Suprapubic skin (tissue), 4 donors: ENCODE measurements around the gene MYL5. TPM values are rescaled to one million over a fixed set of nuclear protein-coding genes. Genes with fewer than 3 reads are reported as not detected.

ENCODE experiments used
- DNase-seq, 2 donors: peaks; one replicate each; pipeline ENCODE4 v3.0.0-alpha.2; 2019; ENCODE audit warnings: low spot score in 2 of 2
- H3K27ac ChIP-seq: fragments of 200-600 bp; sonication (generic); one replicate; pipeline ENCODE4 v1.5.1; 2019
- H3K27me3 ChIP-seq: fragments of 200-600 bp; sonication (generic); one replicate; pipeline ENCODE4 v1.5.1; 2019
- H3K36me3 ChIP-seq: fragments of 200-600 bp; sonication (generic); one replicate; pipeline ENCODE4 v1.5.1; 2019
- H3K4me1 ChIP-seq: fragments of 200-600 bp; sonication (generic); one replicate; pipeline ENCODE4 v1.5.1; 2019
- H3K4me3 ChIP-seq: fragments of 200-600 bp; sonication (generic); one replicate; pipeline ENCODE4 v1.5.1; 2019; ENCODE audit warnings: mild to moderate bottlenecking
- H3K9me3 ChIP-seq: fragments of 200-600 bp; sonication (generic); one replicate; pipeline ENCODE4 v1.5.1; 2019
- EP300 ChIP-seq: sonication (generic); formaldehyde crosslinking; IDR thresholded peaks from one replicate; pipeline ENCODE4 v1.6.1; 2017; ENCODE audit warnings: antibody characterized with exemption
- POLR2A ChIP-seq, 2 donors: fragments of 450-650 bp; IDR thresholded peaks; one replicate each; pipeline ENCODE4 v1.6.1; 2017; ENCODE audit warnings: antibody characterized with exemption in 2 of 2, mild to moderate bottlenecking in 2 of 2, moderate library complexity in 2 of 2
- POLR2AphosphoS5 ChIP-seq, 3 donors: sonication (generic); formaldehyde crosslinking; IDR thresholded peaks; one replicate each; pipeline ENCODE4 v1.6.1; 2017; ENCODE audit warnings: antibody characterized with exemption in 3 of 3
- WGBS: methylation state at CpG from one replicate; pipeline ENCODE4 v1.1.5; 2018; 5-methylcytosine and 5-hydroxymethylcytosine counted together
- total RNA-seq, 4 donors: library from RNA; depleted of rRNA; stranded (reverse); fragments of >200 nt; gene quantifications; one replicate each; pipeline ENCODE4 v1.1.0, GENCODE V29; 2016
- TF ChIP-seq, protein P1 (sequence below), 2 donors: fragments of 200-600 bp in 1 of 2; fragments of 450-650 bp in 1 of 2; sonication (generic) in 1 of 2; IDR thresholded peaks; one replicate each; pipeline ENCODE4 v1.5.1; 2016 to 2019; ENCODE audit warnings: antibody characterized with exemption in 2 of 2, mild to moderate bottlenecking in 1 of 2, moderate library complexity in 1 of 2

Gene MYL5
- total RNA-seq, 4 donors from 2014 or later, result 5.3 to 20.4 (median 10.5) TPM

DNA sequence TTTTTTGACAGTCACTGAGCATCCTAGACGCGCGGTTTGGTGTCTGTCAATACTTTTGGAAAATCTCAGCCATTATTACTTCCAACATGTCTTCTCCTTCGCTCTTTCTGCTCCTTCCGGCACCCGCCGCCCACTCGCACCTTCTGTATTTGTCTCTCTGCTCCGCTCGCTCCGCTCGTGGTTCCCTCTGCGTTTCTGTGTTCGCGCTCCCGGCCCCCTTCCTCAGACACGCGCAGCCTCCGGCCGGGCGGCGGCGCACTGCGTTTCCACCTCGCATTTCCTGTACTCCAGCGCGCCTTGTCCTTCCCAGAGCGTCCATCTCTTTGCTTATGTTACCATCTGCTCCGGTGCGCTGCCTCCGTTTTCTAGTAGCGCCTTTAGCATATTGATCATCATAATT, 27.9 kb upstream of the MYL5 start:
- no peaks in the 10 kb centered on the region for H3K9me3 ChIP-seq
- no peaks in the 10 kb centered on the region for H3K36me3 ChIP-seq
- no peak overlapping the region for H3K4me3 ChIP-seq
- peaks cover 46% of the 10 kb centered on the region for H3K27me3 ChIP-seq
- DNase-seq, result no peak
- peaks cover 5% of the 10 kb centered on the region for H3K4me1 ChIP-seq
- WGBS, result 52% methylated on average over 32 of the region's 32 CpGs
- TF ChIP-seq POLR2AphosphoS5 (IDR thresholded peaks at IDR 0.05), result no peak
- no peak for TF ChIP-seq EP300
- TF ChIP-seq, protein P1, sequence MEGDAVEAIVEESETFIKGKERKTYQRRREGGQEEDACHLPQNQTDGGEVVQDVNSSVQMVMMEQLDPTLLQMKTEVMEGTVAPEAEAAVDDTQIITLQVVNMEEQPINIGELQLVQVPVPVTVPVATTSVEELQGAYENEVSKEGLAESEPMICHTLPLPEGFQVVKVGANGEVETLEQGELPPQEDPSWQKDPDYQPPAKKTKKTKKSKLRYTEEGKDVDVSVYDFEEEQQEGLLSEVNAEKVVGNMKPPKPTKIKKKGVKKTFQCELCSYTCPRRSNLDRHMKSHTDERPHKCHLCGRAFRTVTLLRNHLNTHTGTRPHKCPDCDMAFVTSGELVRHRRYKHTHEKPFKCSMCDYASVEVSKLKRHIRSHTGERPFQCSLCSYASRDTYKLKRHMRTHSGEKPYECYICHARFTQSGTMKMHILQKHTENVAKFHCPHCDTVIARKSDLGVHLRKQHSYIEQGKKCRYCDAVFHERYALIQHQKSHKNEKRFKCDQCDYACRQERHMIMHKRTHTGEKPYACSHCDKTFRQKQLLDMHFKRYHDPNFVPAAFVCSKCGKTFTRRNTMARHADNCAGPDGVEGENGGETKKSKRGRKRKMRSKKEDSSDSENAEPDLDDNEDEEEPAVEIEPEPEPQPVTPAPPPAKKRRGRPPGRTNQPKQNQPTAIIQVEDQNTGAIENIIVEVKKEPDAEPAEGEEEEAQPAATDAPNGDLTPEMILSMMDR (IDR thresholded peaks at IDR 0.05), result no peak
- TF ChIP-seq POLR2A (IDR thresholded peaks at IDR 0.05), result no peak
- no peak overlapping the region for H3K27ac ChIP-seq

DNA sequence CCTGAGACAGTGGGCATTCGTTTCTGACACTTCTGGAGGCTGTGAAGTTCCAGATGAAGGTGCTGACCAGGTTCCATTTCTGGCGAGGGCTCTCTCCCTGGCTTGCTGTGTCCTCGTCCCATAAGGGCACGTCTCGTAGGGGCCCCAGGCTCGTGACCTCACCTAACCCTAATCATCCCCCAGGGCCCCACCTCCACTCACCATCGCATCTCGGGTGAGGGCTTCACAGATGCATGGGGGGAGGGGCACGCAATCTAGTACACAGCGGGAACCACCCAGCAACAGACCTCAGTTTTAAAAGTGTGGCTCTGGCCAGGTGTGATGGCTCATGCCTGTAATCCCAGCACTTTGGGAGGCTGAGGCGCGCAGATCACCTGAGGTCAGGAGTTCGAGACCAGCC, 26.9 kb upstream of the MYL5 start:
- no peaks in the 10 kb centered on the region for H3K36me3 ChIP-seq
- H3K27ac ChIP-seq, result no peak overlapping the region
- H3K27me3 ChIP-seq, result peaks cover 52% of the 10 kb centered on the region
- no peak for DNase-seq
- no peak for TF ChIP-seq EP300
- TF ChIP-seq POLR2A (IDR thresholded peaks at IDR 0.05), result no peak
- TF ChIP-seq POLR2AphosphoS5 (IDR thresholded peaks at IDR 0.05), result no peak
- TF ChIP-seq, protein P1 (IDR thresholded peaks at IDR 0.05), result no peak
- 74% methylated on average over 12 of the region's 13 CpGs for WGBS
- peaks cover 9% of the 10 kb centered on the region for H3K4me1 ChIP-seq
- no peak overlapping the region for H3K4me3 ChIP-seq
- H3K9me3 ChIP-seq, result no peaks in the 10 kb centered on the region

DNA sequence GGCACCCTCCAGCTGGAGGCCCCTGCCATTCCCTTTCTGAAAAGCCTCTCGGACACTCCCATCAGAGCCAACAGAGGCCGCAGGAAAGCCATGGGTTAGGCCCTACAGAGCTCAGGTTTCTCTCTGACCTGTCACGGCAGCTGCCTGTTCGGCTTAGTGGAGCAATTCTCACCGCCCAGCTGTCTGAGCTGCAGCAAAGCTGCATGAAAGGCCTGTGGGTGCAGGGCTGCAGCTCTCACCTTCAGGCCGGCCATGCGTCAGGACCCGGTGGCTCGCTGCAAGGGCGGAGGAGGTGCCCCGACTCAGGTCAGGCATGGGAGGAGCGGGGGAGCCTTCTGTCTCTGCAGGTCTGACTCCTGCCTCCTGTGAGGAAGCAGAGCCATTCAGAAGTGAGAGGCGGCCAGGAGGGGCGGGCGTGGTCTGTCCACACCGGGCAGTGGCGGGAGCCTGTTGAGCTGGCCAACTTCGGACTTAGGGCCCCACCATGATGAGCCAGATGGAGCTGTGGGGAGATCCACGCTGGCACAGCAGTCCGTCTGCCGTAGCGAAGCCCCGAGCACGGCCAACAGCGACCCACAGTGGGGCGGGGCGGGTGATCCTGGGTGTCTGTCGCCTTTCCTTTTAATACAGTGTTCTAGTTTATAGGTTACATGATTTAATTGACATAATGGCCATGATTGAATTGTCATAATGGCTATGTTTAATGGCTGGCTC, 25.6 kb upstream of the MYL5 start:
- Histone ChIP-seq H3K4me1 (peaks cover 9% of the 10 kb centered on the region), H3K4me3 (no peak overlapping the region), H3K9me3 (no peaks in the 10 kb centered on the region), H3K36me3 (no peaks in the 10 kb centered on the region), H3K27me3 (peaks cover 56% of the 10 kb centered on the region), H3K27ac (no peak overlapping the region)
- no peak for DNase-seq
- TF ChIP-seq POLR2AphosphoS5 (IDR thresholded peaks at IDR 0.05) (no peak), POLR2A (IDR thresholded peaks at IDR 0.05) (no peak), EP300 (no peak)
- TF ChIP-seq, protein P1 (IDR thresholded peaks at IDR 0.05), result no peak
- WGBS, result 67% methylated on average over 8 of the region's 28 CpGs

DNA sequence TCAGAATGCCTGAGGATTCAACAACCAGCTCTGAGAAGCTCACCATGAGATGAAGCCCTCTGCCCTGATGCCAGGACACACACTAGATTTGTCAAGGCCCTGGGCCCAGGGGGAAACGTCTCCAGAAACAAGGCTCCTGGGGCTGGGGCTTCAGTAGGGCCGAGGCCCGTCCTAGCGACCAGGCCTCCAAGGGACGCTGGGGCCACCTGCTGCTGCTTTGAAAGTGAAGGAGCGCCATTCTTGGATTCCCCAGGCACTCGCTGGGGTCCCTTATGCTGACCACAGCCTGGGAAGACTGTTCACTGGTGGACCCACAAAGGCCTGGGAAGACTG, 25.1 kb upstream of the MYL5 start:
- Histone ChIP-seq H3K36me3 (no peaks in the 10 kb centered on the region), H3K9me3 (no peaks in the 10 kb centered on the region), H3K27me3 (peaks cover 60% of the 10 kb centered on the region), H3K4me1 (peaks cover 9% of the 10 kb centered on the region), H3K27ac (no peak overlapping the region), H3K4me3 (no peak overlapping the region)
- 93% methylated on average over 7 of the region's 7 CpGs for WGBS
- no peak for TF ChIP-seq POLR2A (IDR thresholded peaks at IDR 0.05)
- no peak for TF ChIP-seq POLR2AphosphoS5 (IDR thresholded peaks at IDR 0.05)
- TF ChIP-seq, protein P1 (IDR thresholded peaks at IDR 0.05), result no peak
- TF ChIP-seq EP300, result no peak
- no peak for DNase-seq

DNA sequence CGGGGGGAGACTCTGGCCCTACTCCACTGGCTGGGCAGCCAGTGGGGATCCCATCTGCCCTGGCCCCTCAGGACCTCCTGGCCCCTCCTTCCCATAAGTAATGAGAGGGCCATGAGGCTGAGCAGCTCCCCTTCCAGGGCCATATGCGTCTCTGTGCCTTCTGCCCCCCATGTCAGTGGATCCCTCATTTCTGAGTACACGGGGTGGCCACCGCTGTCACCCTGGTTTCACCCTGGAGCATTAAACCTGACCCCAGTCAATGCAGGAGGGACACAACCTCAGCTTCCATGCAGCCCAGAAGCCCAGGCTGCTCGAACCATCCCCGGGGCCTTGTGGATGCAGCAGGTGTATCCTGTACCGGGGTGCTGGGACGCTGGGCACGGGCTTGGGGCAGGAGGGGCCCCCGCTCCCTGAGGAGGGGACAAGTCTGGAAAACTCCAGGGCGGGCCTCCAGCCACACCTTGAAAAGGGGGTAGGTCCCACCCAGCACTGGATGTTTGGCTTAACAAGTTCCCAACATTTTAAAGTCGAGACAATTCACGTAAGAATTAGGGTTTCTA, 24.5 kb upstream of the MYL5 start:
- DNase-seq, result no peak
- no peaks in the 10 kb centered on the region for H3K36me3 ChIP-seq
- TF ChIP-seq POLR2AphosphoS5 (IDR thresholded peaks at IDR 0.05), result no peak
- TF ChIP-seq, protein P1 (IDR thresholded peaks at IDR 0.05), result no peak
- TF ChIP-seq POLR2A (IDR thresholded peaks at IDR 0.05), result no peak
- no peak for TF ChIP-seq EP300
- H3K9me3 ChIP-seq, result no peaks in the 10 kb centered on the region
- H3K4me3 ChIP-seq, result no peak overlapping the region
- WGBS, result 87% methylated on average over 7 of the region's 13 CpGs
- no peak overlapping the region for H3K27ac ChIP-seq
- H3K4me1 ChIP-seq, result peaks cover 9% of the 10 kb centered on the region
- H3K27me3 ChIP-seq, result peaks cover 61% of the 10 kb centered on the region
